Body of pancreas (tissue), 4 donors: ENCODE data around the gene HOXA10.

Experiments
- CTCF ChIP-seq, 7 experiments: fragments of 450-650 bp in 4 of 7; fragments of 200-600 bp in 3 of 7; sonication (generic) in 3 of 7; IDR thresholded peaks; one replicate each; pipeline ENCODE4 v1.5.1; 2016 to 2019; ENCODE audit warnings: antibody characterized with exemption in 7 of 7
- POLR2A ChIP-seq, 3 donors: fragments of 450-650 bp; IDR thresholded peaks; one replicate each; pipeline ENCODE4 v1.6.1; 2016; ENCODE audit warnings: antibody characterized with exemption in 3 of 3, mild to moderate bottlenecking in 2 of 3

- TF ChIP-seq CTCF (IDR thresholded peaks at IDR 0.05) (no peak), POLR2A (IDR thresholded peaks at IDR 0.05) (no peak)
These were observed 8.2 kb upstream of the HOXA10 start for GRCh38 chr7:27182285-27182841.
